Astrocyte of the hippocampus (primary cell): ENCODE results near the gene UVSSA.
"Not testable (repeated sequence)": the region's sequence is repeated elsewhere in the genome, so short reads cannot be mapped to it uniquely, and the experiment has no call there.

ENCODE experiments used
- DNase-seq: peaks from one replicate; pipeline ENCODE4 v3.0.0; 2011; ENCODE audit warnings: low read depth, low spot score

UVSSA gene

GRCh38 chr4:1316537-1317168 lies 30.4 kb upstream of the UVSSA start:
- DNase-seq = no peak

- DNase-seq = no peak
Observed at GRCh38 chr4:1317177-1318045, 29.6 kb upstream of the UVSSA start.

GRCh38 chr4:1318046-1318375 lies 29.0 kb upstream of the UVSSA start:
- DNase-seq = no peak

GRCh38 chr4:1318488-1319213 lies 28.4 kb upstream of the UVSSA start:
- no peak for DNase-seq

- DNase-seq = no peak
Observed at GRCh38 chr4:1321486-1321885, 25.5 kb upstream of the UVSSA start.

- DNase-seq = no peak
Observed at GRCh38 chr4:1321946-1322650, 24.9 kb upstream of the UVSSA start.

GRCh38 chr4:1323280-1323634 lies 23.8 kb upstream of the UVSSA start:
- peak; percentile 63 for DNase-seq

GRCh38 chr4:1323635-1324442 lies 23.2 kb upstream of the UVSSA start:
- peak; percentile 94 for DNase-seq

- not testable (repeated sequence) for DNase-seq
Observed at GRCh38 chr4:1324443-1325175, 22.4 kb upstream of the UVSSA start.

- no peak for DNase-seq
Observed at GRCh38 chr4:1325176-1325480, 21.9 kb upstream of the UVSSA start.

- DNase-seq = no peak
Observed at GRCh38 chr4:1325681-1326635, 21.1 kb upstream of the UVSSA start.

- no peak for DNase-seq
Observed at GRCh38 chr4:1326751-1327525, 20.1 kb upstream of the UVSSA start.

- no peak for DNase-seq
Observed at GRCh38 chr4:1327526-1328266, 19.3 kb upstream of the UVSSA start.

GRCh38 chr4:1328267-1329155 lies 18.5 kb upstream of the UVSSA start:
- no peak for DNase-seq

GRCh38 chr4:1329408-1330371 lies 17.3 kb upstream of the UVSSA start:
- peak; percentile 51 for DNase-seq
